Measurements from ENCODE around the gene RBM26.

DNA sequence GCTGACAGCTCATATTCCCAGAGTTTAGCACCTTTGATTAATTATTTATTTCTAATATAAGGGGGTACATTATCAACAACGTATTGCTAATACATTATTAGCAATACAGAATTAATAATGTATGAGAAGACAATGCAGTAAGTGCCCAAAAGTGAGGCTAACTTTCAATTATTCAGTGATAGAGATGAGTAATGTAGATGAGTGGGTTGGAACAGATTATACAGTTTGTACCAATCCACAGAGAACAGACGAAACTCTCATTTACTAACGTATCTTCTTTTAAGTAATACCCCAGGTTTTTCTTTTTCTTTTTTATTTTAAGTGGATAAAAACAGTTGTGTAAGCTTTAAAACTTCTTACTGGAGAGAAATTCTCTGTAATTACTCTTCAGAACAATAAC is 36.7 kb upstream of the RBM26 start:
- TF ChIP-seq, protein P1, sequence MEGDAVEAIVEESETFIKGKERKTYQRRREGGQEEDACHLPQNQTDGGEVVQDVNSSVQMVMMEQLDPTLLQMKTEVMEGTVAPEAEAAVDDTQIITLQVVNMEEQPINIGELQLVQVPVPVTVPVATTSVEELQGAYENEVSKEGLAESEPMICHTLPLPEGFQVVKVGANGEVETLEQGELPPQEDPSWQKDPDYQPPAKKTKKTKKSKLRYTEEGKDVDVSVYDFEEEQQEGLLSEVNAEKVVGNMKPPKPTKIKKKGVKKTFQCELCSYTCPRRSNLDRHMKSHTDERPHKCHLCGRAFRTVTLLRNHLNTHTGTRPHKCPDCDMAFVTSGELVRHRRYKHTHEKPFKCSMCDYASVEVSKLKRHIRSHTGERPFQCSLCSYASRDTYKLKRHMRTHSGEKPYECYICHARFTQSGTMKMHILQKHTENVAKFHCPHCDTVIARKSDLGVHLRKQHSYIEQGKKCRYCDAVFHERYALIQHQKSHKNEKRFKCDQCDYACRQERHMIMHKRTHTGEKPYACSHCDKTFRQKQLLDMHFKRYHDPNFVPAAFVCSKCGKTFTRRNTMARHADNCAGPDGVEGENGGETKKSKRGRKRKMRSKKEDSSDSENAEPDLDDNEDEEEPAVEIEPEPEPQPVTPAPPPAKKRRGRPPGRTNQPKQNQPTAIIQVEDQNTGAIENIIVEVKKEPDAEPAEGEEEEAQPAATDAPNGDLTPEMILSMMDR (IDR thresholded peaks at IDR 0.05), result no peak
- TF ChIP-seq POLR2A (IDR thresholded peaks at IDR 0.05), result no peak

Data from Peyer's patch (tissue), 4 donors.